Adrenal gland (tissue), 12 donors: ENCODE results near the gene CLEC14A. TPM values are rescaled to one million over a fixed set of nuclear protein-coding genes. Genes with fewer than 3 reads are reported as not detected.

Experiments used
- DNase-seq, 7 donors: peaks; one replicate each; pipeline ENCODE4 v3.0.0-alpha.2; 2019 to 2020
- H3K27ac ChIP-seq, 5 donors: fragments of 200-600 bp; sonication (generic) in 4 of 5; 1 replicate in 3 of 5; 2 replicates in 2 of 5; pipeline versions ENCODE4 v1.5.1 to v1.8.0; 2016 to 2020; ENCODE audit warnings: mild to moderate bottlenecking in 1 of 5
- H3K27me3 ChIP-seq: fragments of 200-600 bp; 2 replicates; pipeline ENCODE4 v1.8.0; 2021
- H3K36me3 ChIP-seq, 2 donors: fragments of 200-600 bp; replicated peaks in 1 of 2; 1 replicate in 1 of 2; 2 replicates in 1 of 2; pipeline versions ENCODE4 v1.5.1 to v1.8.0; 2018 to 2022
- H3K4me1 ChIP-seq, 2 donors: fragments of 200-600 bp; replicated peaks in 1 of 2; 1 replicate in 1 of 2; 2 replicates in 1 of 2; pipeline versions ENCODE4 v1.5.1 to v1.8.0; 2018 to 2021
- H3K4me3 ChIP-seq, 4 donors: fragments of 200-600 bp; sonication (generic) in 3 of 4; one replicate each; pipeline ENCODE4 v1.5.1; 2016 to 2018
- H3K9me3 ChIP-seq, 3 donors: fragments of 200-600 bp; sonication (generic) in 1 of 3; replicated peaks in 1 of 3; 1 replicate in 2 of 3; 2 replicates in 1 of 3; pipeline versions ENCODE4 v1.5.1 to v1.8.0; 2016 to 2021
- CTCF ChIP-seq, 6 experiments: fragments of 450-650 bp in 4 of 6; fragments of 200-600 bp in 2 of 6; sonication (generic) in 1 of 6; IDR thresholded peaks; 1 replicate in 5 of 6; 2 replicates in 1 of 6; pipeline versions ENCODE4 v1.5.1 to v1.8.0; 2016 to 2021; ENCODE audit warnings: antibody characterized with exemption in 6 of 6, mild to moderate bottlenecking in 2 of 6, moderate library complexity in 1 of 6
- POLR2A ChIP-seq, 2 donors: fragments of 450-650 bp; IDR thresholded peaks; one replicate each; pipeline ENCODE4 v1.6.1; 2017; ENCODE audit warnings: antibody characterized with exemption in 2 of 2, mild to moderate bottlenecking in 2 of 2, moderate library complexity in 1 of 2
- WGBS, 4 donors: extraction: QIAGEN DNeasy Blood & Tissue Kit in 2 of 4; methylation state at CpG; one replicate each; pipeline versions ENCODE4 v1.1.5 to v1.1.7; 2013 to 2017; 5-methylcytosine and 5-hydroxymethylcytosine counted together
- intact Hi-C, 2 donors: fragments of 100-400 bp; cut with DNase I; formaldehyde crosslinking; loops; one replicate each; pipeline versions ENCODE4 v1.14.1 to v1.15.0; 2022 to 2023
- polyA plus RNA-seq, 3 donors: library from polyadenylated mRNA; stranded (reverse); fragments of 200-250 nt in 2 of 3; fragments of 350-450 nt in 1 of 3; fragmentation: Illumina TruSeq in 1 of 3; extraction: RNeasy Lipid Tissue Mini Kit (QIAGEN cat#74804) in 1 of 3; gene quantifications; one replicate each; pipeline ENCODE4 v1.2.3, GENCODE V29; 2013 to 2014
- total RNA-seq, 9 donors: library from RNA; depleted of rRNA in 4 of 9; stranded (reverse); fragments of >200 nt in 4 of 9; fragments of 120-200 nt in 1 of 9; fragmentation: NEBNext Ultra II Directional in 1 of 9; extraction: Animal tissue kit (Norgen Biotek cat#: 25700) in 1 of 9; gene quantifications; one replicate each; pipeline versions ENCODE4 v1.1.0 to v1.2.4, GENCODE V29; 2013 to 2023
- donor health status: healthy with polysubstance abuse.
- donor health status: Bipolar disorder and iron deficiency.
- donor health status: DM: yes; HTN: yes; CAD: no.
- donor health status: DM: no; HTN: no; CAD: no.
- donor health status: DM: no; HTN: no; CAD: no.
- donor health status: DM: yes; HTN: yes; CAD: no.

The CLEC14A gene
- total and polyA plus RNA-seq, 12 donors, result 4.0 to 26.1 (median 17.5) TPM

GRCh38 chr14:38297681-38298080 is 41.8 kb upstream of the CLEC14A start:
- WGBS, 4 donors, result 63 to 77% (median 65%) methylated on average over 1 of the region's 1 CpG

GRCh38 chr14:38291681-38292467 is 36.0 kb upstream of the CLEC14A start:
- no peaks in the 10 kb centered on the region for H3K27me3 ChIP-seq
- no peaks in the 10 kb centered on the region for H3K4me1 ChIP-seq
- no peak for DNase-seq
- no peaks in the 10 kb centered on the region for H3K9me3 ChIP-seq
- no peak overlapping the region for H3K27ac ChIP-seq
- H3K36me3 ChIP-seq, result no peaks in the 10 kb centered on the region
- no peak overlapping the region for H3K4me3 ChIP-seq
- intact Hi-C loops, result no loop called here
- TF ChIP-seq CTCF (IDR thresholded peaks at IDR 0.05), result no peak
- no peak for TF ChIP-seq POLR2A (IDR thresholded peaks at IDR 0.05)

More at GRCh38 chr14:38297681-38298080, 41.8 kb upstream of the CLEC14A start:
- TF ChIP-seq POLR2A (IDR thresholded peaks at IDR 0.05) (no peak), CTCF (IDR thresholded peaks at IDR 0.05) (no peak)
- Histone ChIP-seq H3K27me3 (no peaks in the 10 kb centered on the region), H3K9me3 (no peaks in the 10 kb centered on the region), H3K36me3 (no peaks in the 10 kb centered on the region), H3K4me1 (no peaks in the 10 kb centered on the region), H3K27ac (no peak overlapping the region), H3K4me3 (no peak overlapping the region)
- intact Hi-C loops, result no loop called here
- no peak for DNase-seq

GRCh38 chr14:38290601-38291188 is 34.8 kb upstream of the CLEC14A start:
- TF ChIP-seq POLR2A (IDR thresholded peaks at IDR 0.05) (no peak), CTCF (IDR thresholded peaks at IDR 0.05) (no peak)
- DNase-seq, result no peak
- no peaks in the 10 kb centered on the region for H3K9me3 ChIP-seq
- intact Hi-C loops, result no loop called here
- WGBS, 4 donors, result 15 to 23% (median 19%) methylated on average over 5 of the region's 5 CpGs
- H3K4me1 ChIP-seq, result no peaks in the 10 kb centered on the region
- H3K27ac ChIP-seq, result no peak overlapping the region
- no peaks in the 10 kb centered on the region for H3K36me3 ChIP-seq
- H3K4me3 ChIP-seq, result no peak overlapping the region
- no peaks in the 10 kb centered on the region for H3K27me3 ChIP-seq

GRCh38 chr14:38286452-38286851 is 30.6 kb upstream of the CLEC14A start:
- Histone ChIP-seq H3K27ac (no peak overlapping the region), H3K9me3 (no peaks in the 10 kb centered on the region), H3K4me1 (no peaks in the 10 kb centered on the region), H3K4me3 (no peak overlapping the region), H3K27me3 (no peaks in the 10 kb centered on the region), H3K36me3 (no peaks in the 10 kb centered on the region)
- DNase-seq, result no peak
- TF ChIP-seq POLR2A (IDR thresholded peaks at IDR 0.05), result no peak
- no peak for TF ChIP-seq CTCF (IDR thresholded peaks at IDR 0.05)
- intact Hi-C loops, result no loop called here
